Stomach (tissue), 9 donors: ENCODE measurements around the gene SLC1A1. TPM values are rescaled to one million over a fixed set of nuclear protein-coding genes. Genes with fewer than 3 reads are reported as not detected.

Experiments
- DNase-seq, 2 donors: peaks; one replicate each; pipeline versions ENCODE4 v3.0.0 to v3.0.0-alpha.2; 2013 to 2019
- H3K27ac ChIP-seq, 5 donors: fragments of 200-600 bp in 4 of 5; sonication (generic) in 4 of 5; one replicate each; pipeline ENCODE4 v1.5.1; 2013 to 2019; ENCODE audit warnings: mild to moderate bottlenecking in 1 of 5, moderate library complexity in 1 of 5
- H3K27me3 ChIP-seq, 3 donors: fragments of 200-600 bp; sonication (generic); one replicate each; pipeline ENCODE4 v1.5.1; 2017 to 2019; ENCODE audit warnings: mixed run types in 1 of 3
- H3K36me3 ChIP-seq, 4 donors: fragments of 200-600 bp; sonication (generic); 1 replicate in 3 of 4; 2 replicates in 1 of 4; pipeline ENCODE4 v1.5.1; 2016 to 2019
- H3K4me1 ChIP-seq, 4 donors: fragments of 200-600 bp; sonication (generic); one replicate each; pipeline ENCODE4 v1.5.1; 2016 to 2019
- H3K4me3 ChIP-seq, 4 donors: fragments of 200-600 bp; sonication (generic) in 3 of 4; one replicate each; pipeline ENCODE4 v1.5.1; 2016 to 2019; ENCODE audit warnings: mild to moderate bottlenecking in 1 of 4
- H3K9me3 ChIP-seq, 4 donors: fragments of 200-600 bp; sonication (generic); one replicate each; pipeline ENCODE4 v1.5.1; 2016 to 2019
- CTCF ChIP-seq, 7 experiments: fragments of 450-650 bp in 4 of 7; fragments of 200-600 bp in 3 of 7; sonication (generic) in 3 of 7; IDR thresholded peaks; one replicate each; pipeline ENCODE4 v1.5.1; 2016 to 2019; ENCODE audit warnings: antibody characterized with exemption in 7 of 7, control low read depth in 2 of 7, mild to moderate bottlenecking in 1 of 7
- EP300 ChIP-seq: sonication (generic); formaldehyde crosslinking; IDR thresholded peaks from one replicate; pipeline ENCODE4 v1.6.1; 2017; ENCODE audit warnings: antibody characterized with exemption
- POLR2A ChIP-seq, 4 donors: fragments of 450-650 bp; IDR thresholded peaks; one replicate each; pipeline ENCODE4 v1.6.1; 2016; ENCODE audit warnings: antibody characterized with exemption in 4 of 4, control low read depth in 2 of 4, mild to moderate bottlenecking in 1 of 4, moderate library complexity in 1 of 4
- POLR2AphosphoS5 ChIP-seq, 3 donors: sonication (generic); formaldehyde crosslinking; IDR thresholded peaks; one replicate each; pipeline ENCODE4 v1.6.1; 2016; ENCODE audit warnings: antibody characterized with exemption in 3 of 3
- WGBS, 5 donors: extraction: QIAGEN DNeasy Blood & Tissue Kit in 3 of 5; methylation state at CpG; one replicate each; pipeline versions ENCODE4 v1.1.5 to v1.1.7; 2013 to 2018; 5-methylcytosine and 5-hydroxymethylcytosine counted together
- intact Hi-C: fragments of 100-400 bp; cut with DNase I; formaldehyde crosslinking; loops from one replicate; pipeline ENCODE4 v1.15.1; 2023; ENCODE audit warnings: low total_unique reads
- polyA plus RNA-seq, 3 donors: library from polyadenylated mRNA; stranded (reverse); fragments of 200-250 nt; gene quantifications; one replicate each; pipeline ENCODE4 v1.2.3, GENCODE V29; 2013
- total RNA-seq, 5 donors: library from RNA; depleted of rRNA; stranded (reverse); fragments of >200 nt; gene quantifications; one replicate each; pipeline versions ENCODE4 v1.1.0 to v1.2.3, GENCODE V29; 2014 to 2016
- donor health status: healthy with polysubstance abuse.
- donor health status: Bipolar disorder and iron deficiency.
- donor health status: healthy.

SLC1A1 gene
- total and polyA plus RNA-seq, 8 donors = 0.58 to 13.3 (median 2.7) TPM; not detected in 1

- H3K27me3 ChIP-seq = no peaks in the 10 kb centered on the region
- no peak overlapping the region for H3K27ac ChIP-seq
- WGBS, 5 donors = 81 to 90% (median 88%) methylated on average over 10 of the region's 10 CpGs
- H3K4me3 ChIP-seq = no peak overlapping the region
- intact Hi-C loops = no loop called here
- TF ChIP-seq CTCF (IDR thresholded peaks at IDR 0.05) (no peak), POLR2AphosphoS5 (IDR thresholded peaks at IDR 0.05) (no peak), POLR2A (IDR thresholded peaks at IDR 0.05) (no peak), EP300 (no peak)
- no peak for DNase-seq
- H3K4me1 ChIP-seq = no peaks in the 10 kb centered on the region
- H3K9me3 ChIP-seq = no peaks in the 10 kb centered on the region
- peaks cover 0 to 61% (median 18%) of the 10 kb centered on the region in 4 donors for H3K36me3 ChIP-seq
Measured at GRCh38 chr9:4622016-4622415, 131.7 kb downstream of the SLC1A1 start.

DNA sequence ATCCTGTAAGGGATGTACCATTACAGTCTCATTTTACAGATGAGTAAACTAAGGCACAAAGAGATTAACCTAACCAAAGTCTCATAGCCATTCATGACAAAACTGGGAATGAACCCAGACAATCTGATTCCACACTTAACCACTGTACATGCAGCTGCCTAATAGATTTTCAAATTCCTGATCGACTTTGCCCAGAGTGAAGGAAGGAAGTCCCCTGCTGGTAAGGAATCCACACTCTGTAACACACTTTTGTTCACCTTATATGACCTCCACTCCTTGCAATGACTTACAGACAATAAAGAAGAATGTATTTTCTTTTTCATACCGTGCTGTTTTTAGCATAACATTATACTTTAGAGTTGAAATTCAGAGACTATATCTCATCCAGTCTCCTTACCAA lies 140.6 kb downstream of the SLC1A1 start:
- no peaks in the 10 kb centered on the region for H3K9me3 ChIP-seq
- no peaks in the 10 kb centered on the region for H3K27me3 ChIP-seq
- peaks cover 0 to 23% (median 3%) of the 10 kb centered on the region in 4 donors for H3K36me3 ChIP-seq
- DNase-seq = no peak
- no peaks in the 10 kb centered on the region for H3K4me1 ChIP-seq
- no peak overlapping the region for H3K4me3 ChIP-seq
- intact Hi-C loops = no loop called here
- H3K27ac ChIP-seq = no peak overlapping the region
- 45 to 60% (median 58%) methylated on average over 2 of the region's 2 CpGs for WGBS, 5 donors
- TF ChIP-seq CTCF (IDR thresholded peaks at IDR 0.05) (no peak), POLR2AphosphoS5 (IDR thresholded peaks at IDR 0.05) (no peak), EP300 (no peak), POLR2A (IDR thresholded peaks at IDR 0.05) (no peak)

Other genes with a start within 250 kb of the SLC1A1 start
- 10 to 100 TPM in 3 of 5 donors, 1 to 10 TPM in 1, not detected in 1; 6.7 to 37.3 (median 20.4) TPM for gene GLIS3, start 190.4 kb upstream of the SLC1A1 start, total RNA-seq
- 1 to 10 TPM in 2 of 3 donors, under 1 TPM in 1; 0.68 to 2.0 (median 1.7) TPM for gene GLIS3, start 190.4 kb upstream of the SLC1A1 start, polyA plus RNA-seq
- 10 to 100 TPM in 1 of 5 donors, 1 to 10 TPM in 3, not detected in 1; 6.7 to 11.0 (median 8.1) TPM for gene PLPP6, start 171.8 kb downstream of the SLC1A1 start, total RNA-seq
- 1 to 10 TPM; 3.5 to 6.6 (median 5.2) TPM for gene PLPP6, start 171.8 kb downstream of the SLC1A1 start, polyA plus RNA-seq
- gene SPATA6L, start 176.0 kb downstream of the SLC1A1 start, total RNA-seq = 10 to 100 TPM in 2 of 5 donors, 1 to 10 TPM in 3; 5.4 to 32.7 (median 8.8) TPM
- gene SPATA6L, start 176.0 kb downstream of the SLC1A1 start, polyA plus RNA-seq = 1 to 10 TPM; 2.3 to 4.8 (median 4.0) TPM
- 10 to 100 TPM in 4 of 5 donors, 1 to 10 TPM in 1; 3.5 to 56.7 (median 23.7) TPM for gene CDC37L1, start 189.1 kb downstream of the SLC1A1 start, total RNA-seq
- gene CDC37L1, start 189.1 kb downstream of the SLC1A1 start, polyA plus RNA-seq = 10 to 100 TPM in 2 of 3 donors, 1 to 10 TPM in 1; 8.1 to 20.3 (median 11.8) TPM